Uterus (tissue), 4 donors: Measurements from ENCODE around the gene GPAT2. TPM values are rescaled to one million over a fixed set of nuclear protein-coding genes. Genes with fewer than 3 reads are reported as not detected.
"Not testable (repeated sequence)": the region's sequence is repeated elsewhere in the genome, so short reads cannot be mapped to it uniquely, and the experiment has no call there.

Experiments used
- DNase-seq, 2 donors: peaks; one replicate each; pipeline ENCODE4 v3.0.0-alpha.2; 2019 to 2020
- H3K27ac ChIP-seq, 2 donors: fragments of 200-600 bp; sonication (generic); 1 replicate in 1 of 2; 2 replicates in 1 of 2; pipeline ENCODE4 v1.5.1; 2016 to 2018
- H3K27me3 ChIP-seq, 2 donors: fragments of 200-600 bp; sonication (generic); one replicate each; pipeline ENCODE4 v1.5.1; 2018 to 2019; ENCODE audit warnings: control low read depth in 1 of 2
- H3K36me3 ChIP-seq, 2 donors: fragments of 200-600 bp; sonication (generic); one replicate each; pipeline ENCODE4 v1.5.1; 2019; ENCODE audit warnings: control low read depth in 1 of 2
- H3K4me1 ChIP-seq, 2 donors: fragments of 200-600 bp; sonication (generic); one replicate each; pipeline ENCODE4 v1.5.1; 2018 to 2019; ENCODE audit warnings: control low read depth in 1 of 2
- H3K4me3 ChIP-seq, 2 donors: fragments of 200-600 bp; sonication (generic); 1 replicate in 1 of 2; 2 replicates in 1 of 2; pipeline ENCODE4 v1.5.1; 2018 to 2019; ENCODE audit warnings: mild to moderate bottlenecking in 1 of 2
- H3K9me3 ChIP-seq, 2 donors: fragments of 200-600 bp; sonication (generic); one replicate each; pipeline ENCODE4 v1.5.1; 2019; ENCODE audit warnings: control low read depth in 1 of 2
- POLR2A ChIP-seq, 2 donors: fragments of 450-650 bp; IDR thresholded peaks; one replicate each; pipeline ENCODE4 v1.6.1; 2016; ENCODE audit warnings: antibody characterized with exemption in 2 of 2, mild to moderate bottlenecking in 1 of 2, moderate library complexity in 1 of 2
- intact Hi-C: fragments of 100-400 bp; cut with DNase I; formaldehyde crosslinking; loops from one replicate; pipeline ENCODE4 v1.15.1; 2023; ENCODE audit warnings: low total_unique reads
- total RNA-seq, 4 donors: library from RNA; depleted of rRNA in 3 of 4; stranded (reverse); fragments of >200 nt in 3 of 4; gene quantifications; one replicate each; pipeline versions ENCODE4 v1.1.0 to v1.2.4, GENCODE V29; 2014 to 2023
- TF ChIP-seq, protein P1 (sequence below), 4 experiments: fragments of 200-600 bp in 2 of 4; fragments of 450-650 bp in 2 of 4; sonication (generic) in 2 of 4; IDR thresholded peaks; one replicate each; pipeline ENCODE4 v1.5.1; 2016 to 2019; ENCODE audit warnings: antibody characterized with exemption in 4 of 4, mild to moderate bottlenecking in 2 of 4, moderate library complexity in 1 of 4
- donor health status: DM: yes; HTN: yes; CAD: no.

GPAT2 gene
- total RNA-seq, 4 donors from 2014 or later = 4.8 to 5.4 (median 5.3) TPM; not detected in 1

DNA sequence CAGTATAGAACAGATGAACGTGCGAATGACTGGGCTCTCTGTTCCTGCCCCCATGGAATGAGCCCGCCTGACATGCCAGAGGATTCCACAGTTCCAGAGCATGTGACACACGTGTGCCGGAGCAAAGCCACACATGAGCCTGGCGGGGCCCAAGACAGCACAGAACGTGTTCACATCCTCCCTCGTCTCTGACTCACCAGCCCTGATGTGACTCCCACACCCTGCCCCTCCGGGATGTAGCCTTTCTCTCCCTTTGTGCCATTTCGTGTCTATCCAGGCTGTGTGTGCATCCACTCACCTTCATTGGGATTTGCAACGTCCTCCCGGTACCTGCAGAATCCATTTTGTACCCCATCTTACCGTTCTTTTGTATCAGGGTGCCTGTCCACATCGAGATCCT, 838 bp upstream of the GPAT2 start:
- intact Hi-C loops, H3K27me3 ChIP-seq, H3K4me1 ChIP-seq, DNase-seq, H3K27ac ChIP-seq, H3K36me3 ChIP-seq, H3K4me3 ChIP-seq, H3K9me3 ChIP-seq: not testable (repeated sequence)

DNA sequence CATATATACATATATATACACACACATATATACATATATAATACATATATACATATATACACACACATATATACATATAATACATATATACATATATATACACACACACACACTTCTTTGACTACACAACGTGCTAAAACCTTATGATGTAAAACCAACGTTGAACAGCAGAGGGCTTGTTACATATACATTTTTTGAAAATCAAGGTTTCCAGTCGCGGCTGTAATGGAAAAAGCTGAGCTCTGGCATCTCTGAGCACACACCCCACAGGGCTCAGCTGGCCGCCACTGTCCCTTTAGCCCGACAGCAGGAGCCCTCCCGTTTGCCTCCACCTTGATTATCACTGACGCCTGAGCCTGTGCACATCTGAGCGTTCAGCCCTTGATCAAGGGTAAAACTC, 719 bp downstream of the GPAT2 start:
- H3K4me1 ChIP-seq, intact Hi-C loops, H3K27me3 ChIP-seq, H3K4me3 ChIP-seq, H3K36me3 ChIP-seq, DNase-seq, H3K27ac ChIP-seq, H3K9me3 ChIP-seq: not testable (repeated sequence)

DNA sequence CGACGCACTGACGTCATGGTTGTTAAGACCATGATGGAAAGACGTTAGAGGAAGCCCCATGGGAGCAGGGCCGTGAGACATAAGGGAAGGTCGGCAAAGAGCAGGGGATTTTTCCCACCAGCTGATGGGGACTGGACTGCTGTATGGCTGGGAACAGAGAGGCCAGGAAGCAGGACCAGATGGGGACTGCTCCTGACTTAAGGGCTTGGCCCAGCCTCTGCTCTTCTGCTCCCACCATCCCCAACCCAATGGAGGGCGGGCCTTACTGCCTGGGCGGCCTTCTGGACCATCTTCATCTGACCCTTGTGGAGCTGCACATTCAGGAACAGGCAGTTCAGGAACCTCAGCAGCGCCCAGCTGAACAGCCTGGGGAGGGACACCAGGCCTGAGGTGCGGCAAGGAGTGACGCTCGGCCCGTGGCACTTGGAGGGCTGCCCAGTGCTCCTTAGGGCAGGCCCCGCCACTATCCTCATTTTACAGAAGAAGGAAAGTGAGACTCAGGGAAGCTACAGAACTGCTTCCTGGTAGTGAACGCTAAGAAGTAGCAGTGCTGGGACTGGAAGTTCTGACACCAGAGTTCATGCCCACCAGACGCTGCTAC, 6.9 kb downstream of the GPAT2 start:
- DNase-seq, H3K27me3 ChIP-seq, H3K4me1 ChIP-seq, H3K9me3 ChIP-seq, H3K36me3 ChIP-seq, intact Hi-C loops, H3K27ac ChIP-seq, H3K4me3 ChIP-seq: not testable (repeated sequence)

DNA sequence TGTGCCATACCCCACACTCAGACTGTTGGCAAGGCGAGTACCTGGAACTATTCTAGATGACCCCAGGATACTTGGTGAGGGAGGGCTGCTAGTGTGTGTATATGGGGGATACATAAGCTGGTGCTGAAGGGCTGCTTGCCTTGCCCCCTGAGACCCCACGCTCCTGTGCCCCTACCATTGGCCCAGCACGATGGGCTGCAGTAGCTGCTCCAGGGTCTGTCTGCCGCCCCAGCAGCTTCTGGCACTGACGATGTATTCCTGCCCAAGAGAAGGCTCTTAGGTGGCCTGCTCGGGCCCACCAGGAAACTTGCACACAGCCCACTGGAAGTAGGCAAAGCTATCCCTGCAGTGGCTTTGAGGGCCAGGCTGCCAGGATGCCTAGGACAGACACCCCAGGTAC, 9.0 kb downstream of the GPAT2 start:
- not testable (repeated sequence) for H3K4me1 ChIP-seq, DNase-seq

DNA sequence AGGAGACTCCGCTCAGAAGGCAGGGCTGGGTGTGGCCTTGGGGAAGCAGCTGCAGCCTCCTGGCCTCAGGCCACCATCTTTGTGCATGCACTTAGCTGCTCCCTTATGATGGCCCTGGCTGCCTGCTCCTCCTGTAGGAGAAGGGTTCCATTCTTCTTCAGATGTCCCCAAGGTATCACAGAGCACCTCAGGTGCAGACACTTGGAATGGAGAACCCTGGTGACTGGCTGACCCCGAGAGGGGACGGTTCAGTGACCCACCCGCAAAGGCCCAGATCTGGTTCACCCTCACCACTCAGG, 9.6 kb downstream of the GPAT2 start:
- no peak overlapping the region for H3K27ac ChIP-seq
- H3K36me3 ChIP-seq = no peaks in the 10 kb centered on the region
- DNase-seq = no peak
- no peaks in the 10 kb centered on the region for H3K9me3 ChIP-seq
- H3K27me3 ChIP-seq = no peaks in the 10 kb centered on the region
- intact Hi-C loops = no loop called here
- TF ChIP-seq, protein P1, sequence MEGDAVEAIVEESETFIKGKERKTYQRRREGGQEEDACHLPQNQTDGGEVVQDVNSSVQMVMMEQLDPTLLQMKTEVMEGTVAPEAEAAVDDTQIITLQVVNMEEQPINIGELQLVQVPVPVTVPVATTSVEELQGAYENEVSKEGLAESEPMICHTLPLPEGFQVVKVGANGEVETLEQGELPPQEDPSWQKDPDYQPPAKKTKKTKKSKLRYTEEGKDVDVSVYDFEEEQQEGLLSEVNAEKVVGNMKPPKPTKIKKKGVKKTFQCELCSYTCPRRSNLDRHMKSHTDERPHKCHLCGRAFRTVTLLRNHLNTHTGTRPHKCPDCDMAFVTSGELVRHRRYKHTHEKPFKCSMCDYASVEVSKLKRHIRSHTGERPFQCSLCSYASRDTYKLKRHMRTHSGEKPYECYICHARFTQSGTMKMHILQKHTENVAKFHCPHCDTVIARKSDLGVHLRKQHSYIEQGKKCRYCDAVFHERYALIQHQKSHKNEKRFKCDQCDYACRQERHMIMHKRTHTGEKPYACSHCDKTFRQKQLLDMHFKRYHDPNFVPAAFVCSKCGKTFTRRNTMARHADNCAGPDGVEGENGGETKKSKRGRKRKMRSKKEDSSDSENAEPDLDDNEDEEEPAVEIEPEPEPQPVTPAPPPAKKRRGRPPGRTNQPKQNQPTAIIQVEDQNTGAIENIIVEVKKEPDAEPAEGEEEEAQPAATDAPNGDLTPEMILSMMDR (IDR thresholded peaks at IDR 0.05) = no peak
- TF ChIP-seq POLR2A (IDR thresholded peaks at IDR 0.05) = no peak
- no peaks in the 10 kb centered on the region for H3K4me1 ChIP-seq
- H3K4me3 ChIP-seq = no peak overlapping the region

More for the DNA sequence above, 9.0 kb downstream of the GPAT2 start:
- intact Hi-C loops, H3K36me3 ChIP-seq, H3K9me3 ChIP-seq, H3K27me3 ChIP-seq, H3K27ac ChIP-seq, H3K4me3 ChIP-seq: not testable (repeated sequence)

DNA sequence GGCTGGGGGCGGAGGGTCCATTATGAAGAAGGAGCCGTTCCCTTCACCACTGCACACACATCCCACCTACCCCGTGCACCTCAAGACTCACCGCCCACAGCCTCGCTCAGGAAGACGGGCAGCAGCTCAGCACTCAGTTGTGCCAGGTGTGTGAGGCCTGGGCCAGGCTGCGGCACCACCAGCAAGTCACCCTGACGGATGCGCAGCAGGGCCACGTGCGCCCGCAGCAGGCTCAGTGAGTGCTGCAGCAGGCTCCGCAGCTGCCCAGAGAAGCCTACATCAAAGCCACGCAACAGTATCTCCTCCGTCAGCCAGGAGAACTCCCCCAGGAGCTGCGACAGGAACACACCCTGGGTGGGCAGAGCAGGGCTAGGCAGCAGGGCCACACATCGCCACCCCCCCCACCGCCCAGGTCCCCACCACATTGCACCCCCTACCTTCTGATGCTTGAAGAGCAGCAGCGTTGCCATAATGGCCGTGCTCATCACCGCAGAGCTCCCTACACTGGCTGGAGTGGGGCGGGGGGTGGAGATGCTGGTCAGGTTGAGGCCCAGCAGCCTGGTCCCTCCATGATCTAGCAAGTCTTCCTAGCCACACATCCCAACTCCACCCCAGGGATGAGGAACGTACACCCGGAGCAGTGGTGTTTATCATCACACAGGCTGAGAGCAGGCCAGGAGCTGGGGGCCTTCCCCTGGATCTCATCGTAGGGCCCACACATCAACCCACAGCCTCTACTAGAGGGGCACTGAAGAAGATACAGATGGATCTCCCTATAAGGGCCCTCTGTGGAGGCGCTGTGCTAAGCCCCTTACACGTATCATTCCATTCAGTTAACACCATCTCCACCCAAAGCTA, 10.2 kb downstream of the GPAT2 start:
- no peaks in the 10 kb centered on the region for H3K4me1 ChIP-seq
- no peak overlapping the region for H3K27ac ChIP-seq
- no peaks in the 10 kb centered on the region for H3K27me3 ChIP-seq
- no peaks in the 10 kb centered on the region for H3K9me3 ChIP-seq
- no peaks in the 10 kb centered on the region for H3K36me3 ChIP-seq
- intact Hi-C loops = no loop called here
- no peak for DNase-seq
- no peak for TF ChIP-seq POLR2A (IDR thresholded peaks at IDR 0.05)
- TF ChIP-seq, protein P1 (IDR thresholded peaks at IDR 0.05) = no peak
- H3K4me3 ChIP-seq = no peak overlapping the region

DNA sequence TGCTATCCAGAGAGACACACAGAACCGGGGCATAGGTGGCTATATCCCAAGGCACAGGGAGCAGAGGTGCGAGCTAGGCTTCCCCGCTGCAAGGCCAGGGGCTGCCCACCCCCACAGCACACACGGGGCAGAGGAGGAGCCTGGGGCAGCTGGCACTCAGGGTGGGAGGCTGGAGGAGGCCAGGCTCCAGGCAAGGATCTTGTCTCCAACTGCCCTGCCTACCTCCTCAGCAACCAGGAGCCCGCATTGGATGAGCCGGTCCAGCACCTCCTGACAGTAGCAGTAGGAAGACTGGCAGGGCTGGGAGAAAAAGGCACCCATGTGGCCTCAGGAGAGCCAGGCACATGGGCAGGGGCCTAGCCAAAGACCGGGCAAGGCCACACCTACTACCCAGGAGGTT, 11.0 kb downstream of the GPAT2 start:
- H3K4me3 ChIP-seq, intact Hi-C loops, H3K27ac ChIP-seq, DNase-seq, H3K27me3 ChIP-seq, H3K36me3 ChIP-seq, H3K9me3 ChIP-seq, H3K4me1 ChIP-seq: not testable (repeated sequence)
